ENCODE results near the gene TIAL1. TPM values are rescaled to one million over a fixed set of nuclear protein-coding genes. Genes with fewer than 3 reads are reported as not detected.

TIAL1 gene
- total and polyA plus RNA-seq, 2 donors (not counting 3 experiments of a cell fraction or from before 2014, with no cell fraction given): 57.7 to 150 TPM

DNA sequence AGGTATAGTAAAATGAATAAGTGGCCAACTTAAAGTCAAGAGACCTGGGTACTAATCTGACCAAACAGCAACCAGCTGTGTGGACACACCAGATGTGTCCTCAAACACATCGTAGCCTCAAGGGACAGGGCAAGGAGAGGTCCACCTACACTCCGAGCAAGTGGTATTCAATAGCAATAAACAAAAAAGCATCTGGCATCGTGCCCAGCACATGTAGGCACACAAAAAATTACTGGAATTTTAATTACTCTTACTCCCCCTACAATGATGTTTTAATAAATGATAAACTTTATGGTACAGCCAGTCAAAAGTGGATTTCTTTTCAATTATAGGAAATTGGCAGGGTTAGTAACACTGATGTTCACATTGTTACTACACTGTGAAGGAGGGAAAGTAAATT lies 50.8 kb downstream of the TIAL1 start:
- TF ChIP-seq MYC (IDR thresholded peaks at IDR 0.05; ENCODE audit: low read depth, low read length) (no peak), GATA2 (IDR thresholded peaks at IDR 0.05; ENCODE audit: insufficient read depth, insufficient read length, low read depth, low read length) (no peak), FOS (IDR thresholded peaks at IDR 0.05; ENCODE audit: borderline replicate concordance, insufficient read depth, low read length) (no peak), POLR2AphosphoS5 (IDR thresholded peaks at IDR 0.05; ENCODE audit: insufficient read depth, low read depth, low read length) (no peak), POLR2A (IDR thresholded peaks at IDR 0.05; ENCODE audit: low read depth, low read length) (no peak), EZH2 (IDR thresholded peaks at IDR 0.05; ENCODE audit: borderline replicate concordance, low read depth, low read length, severe bottlenecking) (no peak), JUN (IDR thresholded peaks at IDR 0.05; ENCODE audit: borderline replicate concordance, insufficient read depth, insufficient read length, low read depth) (no peak)
- TF ChIP-seq, protein P1, sequence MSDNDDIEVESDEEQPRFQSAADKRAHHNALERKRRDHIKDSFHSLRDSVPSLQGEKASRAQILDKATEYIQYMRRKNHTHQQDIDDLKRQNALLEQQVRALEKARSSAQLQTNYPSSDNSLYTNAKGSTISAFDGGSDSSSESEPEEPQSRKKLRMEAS (IDR thresholded peaks at IDR 0.05; ENCODE audit: insufficient read depth, insufficient read length): no peak
- TF ChIP-seq, protein P2, sequence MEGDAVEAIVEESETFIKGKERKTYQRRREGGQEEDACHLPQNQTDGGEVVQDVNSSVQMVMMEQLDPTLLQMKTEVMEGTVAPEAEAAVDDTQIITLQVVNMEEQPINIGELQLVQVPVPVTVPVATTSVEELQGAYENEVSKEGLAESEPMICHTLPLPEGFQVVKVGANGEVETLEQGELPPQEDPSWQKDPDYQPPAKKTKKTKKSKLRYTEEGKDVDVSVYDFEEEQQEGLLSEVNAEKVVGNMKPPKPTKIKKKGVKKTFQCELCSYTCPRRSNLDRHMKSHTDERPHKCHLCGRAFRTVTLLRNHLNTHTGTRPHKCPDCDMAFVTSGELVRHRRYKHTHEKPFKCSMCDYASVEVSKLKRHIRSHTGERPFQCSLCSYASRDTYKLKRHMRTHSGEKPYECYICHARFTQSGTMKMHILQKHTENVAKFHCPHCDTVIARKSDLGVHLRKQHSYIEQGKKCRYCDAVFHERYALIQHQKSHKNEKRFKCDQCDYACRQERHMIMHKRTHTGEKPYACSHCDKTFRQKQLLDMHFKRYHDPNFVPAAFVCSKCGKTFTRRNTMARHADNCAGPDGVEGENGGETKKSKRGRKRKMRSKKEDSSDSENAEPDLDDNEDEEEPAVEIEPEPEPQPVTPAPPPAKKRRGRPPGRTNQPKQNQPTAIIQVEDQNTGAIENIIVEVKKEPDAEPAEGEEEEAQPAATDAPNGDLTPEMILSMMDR (IDR thresholded peaks at IDR 0.05; ENCODE audit: extremely low read depth in 1 of 2, insufficient read depth in 1 of 2, low read depth in 1 of 2, low read length in 2 of 2): no peak
- Histone ChIP-seq H3K4me2 (ENCODE audit: insufficient read depth, low read length) (no peak overlapping the region), H3K36me3 (ENCODE audit: control insufficient read depth in 2 of 2, extremely low read depth in 1 of 2, insufficient read depth in 2 of 2, low read length in 2 of 2) (no peaks in the 10 kb centered on the region), H2AFZ (ENCODE audit: low read depth, low read length) (no peak overlapping the region), H3K4me3 (replicated peaks in 1 of 3; ENCODE audit: insufficient read depth in 1 of 3, low read depth in 1 of 3, low read length in 3 of 3) (no peak overlapping the region), H4K20me1 (replicated peaks; ENCODE audit: control insufficient read depth, extremely low read depth, insufficient read depth, low read length) (no peaks in the 10 kb centered on the region), H3K9me1 (replicated peaks; ENCODE audit: control insufficient read depth, extremely low read depth, insufficient read depth, low read length) (no peaks in the 10 kb centered on the region), H3K9ac (replicated peaks; ENCODE audit: extremely low read depth, insufficient read depth, low read length) (no peak overlapping the region), H3K27me3 (ENCODE audit: control insufficient read depth in 2 of 2, insufficient read depth in 2 of 2, low read length in 2 of 2) (peaks cover 12 to 18% of the 10 kb centered on the region in 2 experiments), H3K9me3 (replicated peaks; ENCODE audit: control insufficient read depth, insufficient read depth, low read length) (no peaks in the 10 kb centered on the region), H3K79me2 (ENCODE audit: control insufficient read depth, insufficient read depth, low read length) (no peaks in the 10 kb centered on the region), H3K27ac (ENCODE audit: insufficient read depth, low read depth, low read length) (no peak overlapping the region), H3K4me1 (ENCODE audit: control insufficient read depth, extremely low read depth, insufficient read depth, low read length) (peaks cover 6% of the 10 kb centered on the region)
- intact Hi-C loops (cut with micrococcal nuclease): no loop called here
- dilution Hi-C loops (cut with MboI; ENCODE audit: extremely low pct_ligation_motif_present, low sequenced_read_pairs): no loop called here
- CTCF ChIA-PET: interaction anchor here (1.1 to 1.7 kb wide), 3 partner anchors 16 to 56 kb away, joined by 3 to 6 read pairs (median 3); no protein-coding TSS in a partner anchor
- POLR2A ChIA-PET: no interaction called here
- DNase-seq (ENCODE audit: low read depth, low spot score) (no peak), FAIRE-seq (no peak)
- BruUV-seq (replicated peaks): no TSS peak

Measured in endothelial cell of umbilical vein (primary cell).